Gastrocnemius medialis (tissue), 4 donors: Measurements from ENCODE around the gene COMTD1. TPM values are rescaled to one million over a fixed set of nuclear protein-coding genes. Genes with fewer than 3 reads are reported as not detected.
"Not testable (repeated sequence)": the region's sequence is repeated elsewhere in the genome, so short reads cannot be mapped to it uniquely, and the experiment has no call there.

Source experiments
- ATAC-seq, 2 donors: fragments of 150-250 bp; one replicate each; pipeline ENCODE4 v1.9.1; 2016
- DNase-seq, 2 donors: peaks; one replicate each; pipeline ENCODE4 v3.0.0-alpha.2; 2019
- H3K27ac ChIP-seq, 4 donors: fragments of 200-600 bp; sonication (generic); 1 replicate in 1 of 4; 2 replicates in 3 of 4; pipeline ENCODE4 v1.5.1; 2016 to 2018; ENCODE audit warnings: mild to moderate bottlenecking in 2 of 4, moderate library complexity in 1 of 4
- H3K27me3 ChIP-seq, 3 donors: fragments of 200-600 bp; sonication (generic) in 2 of 3; 1 replicate in 1 of 3; 2 replicates in 2 of 3; pipeline versions ENCODE4 v1.5.1 to v1.6.0; 2016 to 2019; ENCODE audit warnings: mild to moderate bottlenecking in 1 of 3, moderate library complexity in 1 of 3
- H3K36me3 ChIP-seq, 2 donors: fragments of 200-600 bp; sonication (generic) in 1 of 2; one replicate each; pipeline ENCODE4 v1.5.1; 2017 to 2018
- H3K4me1 ChIP-seq, 2 donors: fragments of 200-600 bp; sonication (generic) in 1 of 2; one replicate each; pipeline ENCODE4 v1.5.1; 2016 to 2017; ENCODE audit warnings: mild to moderate bottlenecking in 2 of 2
- H3K4me3 ChIP-seq, 4 donors: fragments of 200-600 bp; sonication (generic) in 3 of 4; 1 replicate in 1 of 4; 2 replicates in 3 of 4; pipeline ENCODE4 v1.5.1; 2016 to 2019; ENCODE audit warnings: mild to moderate bottlenecking in 2 of 4
- H3K9me3 ChIP-seq, 3 donors: fragments of 200-600 bp; sonication (generic) in 2 of 3; 1 replicate in 1 of 3; 2 replicates in 2 of 3; pipeline ENCODE4 v1.5.1; 2016 to 2019
- CTCF ChIP-seq, 5 experiments: fragments of 450-650 bp in 3 of 5; fragments of 200-600 bp in 2 of 5; sonication (generic) in 2 of 5; IDR thresholded peaks in 4 of 5; conservative IDR thresholded peaks in 1 of 5; 1 replicate in 4 of 5; 2 replicates in 1 of 5; pipeline ENCODE4 v1.5.1; 2016 to 2019; ENCODE audit warnings: antibody characterized with exemption in 5 of 5, mild to moderate bottlenecking in 3 of 5, moderate library complexity in 3 of 5
- POLR2A ChIP-seq, 2 donors: fragments of 450-650 bp; IDR thresholded peaks; one replicate each; pipeline ENCODE4 v1.6.1; 2017; ENCODE audit warnings: antibody characterized with exemption in 2 of 2, mild to moderate bottlenecking in 2 of 2, moderate library complexity in 2 of 2
- in situ Hi-C, 4 donors: fragments of 200-750 bp; cut with MboI; loops; one replicate each; pipeline versions ENCODE4 v1.15.0 to v1.8.0; 2017; ENCODE audit warnings: low sequenced_read_pairs in 4 of 4
- intact Hi-C: fragments of 100-400 bp; cut with DNase I; formaldehyde crosslinking; loops from one replicate; pipeline ENCODE4 v1.15.1; 2023; ENCODE audit warnings: low total_unique reads
- total RNA-seq, 4 donors: library from RNA; depleted of rRNA; stranded (reverse); fragments of >200 nt; gene quantifications; one replicate each; pipeline versions ENCODE4 v1.1.0 to v1.2.3, GENCODE V29; 2016

Gene COMTD1
- total RNA-seq, 4 donors from 2014 or later: 15.6 to 64.4 (median 34.9) TPM

GRCh38 chr10:75195035-75195763 lies 40.6 kb downstream of the COMTD1 start:
- Histone ChIP-seq H3K27ac (no peak overlapping the region), H3K36me3 (no peaks in the 10 kb centered on the region), H3K4me1 (no peaks in the 10 kb centered on the region), H3K4me3 (no peak overlapping the region), H3K9me3 (no peaks in the 10 kb centered on the region), H3K27me3 (no peaks in the 10 kb centered on the region)
- intact Hi-C loops (no loop called here), in situ Hi-C loops (no loop called here)
- no peak for ATAC-seq
- TF ChIP-seq POLR2A (IDR thresholded peaks at IDR 0.05) (no peak), CTCF (IDR thresholded peaks at IDR 0.05 in 4 of 5, conservative IDR thresholded peaks at IDR 0.05 in 1 of 5) (no peak)
- no peak for DNase-seq

DNA sequence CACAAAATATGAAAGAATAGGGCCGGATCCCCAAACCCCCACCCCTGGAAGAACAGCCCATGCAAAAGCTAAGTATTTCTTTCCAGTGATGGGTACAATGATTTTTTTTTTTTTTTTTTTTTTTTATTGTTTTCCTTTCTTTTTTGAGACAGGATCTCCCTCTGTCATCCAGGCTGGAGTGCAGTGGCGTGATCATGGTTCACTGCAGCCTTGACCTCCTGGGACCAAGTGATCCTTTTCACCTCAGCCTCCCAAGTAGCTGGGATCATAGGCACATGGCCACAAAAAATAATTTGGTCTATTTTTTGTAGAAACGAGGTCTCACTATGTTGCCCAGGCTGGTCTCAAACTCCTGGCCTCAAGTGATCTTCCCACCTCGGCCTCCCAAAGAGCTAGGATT lies 41.1 kb downstream of the COMTD1 start:
- H3K4me1 ChIP-seq, in situ Hi-C loops, H3K36me3 ChIP-seq, intact Hi-C loops, H3K4me3 ChIP-seq, H3K27me3 ChIP-seq, ATAC-seq, H3K27ac ChIP-seq, H3K9me3 ChIP-seq, DNase-seq: not testable (repeated sequence)

GRCh38 chr10:75191821-75192568 lies 43.8 kb downstream of the COMTD1 start:
- no peak for TF ChIP-seq POLR2A (IDR thresholded peaks at IDR 0.05)
- no peak for TF ChIP-seq CTCF (IDR thresholded peaks at IDR 0.05 in 4 of 5, conservative IDR thresholded peaks at IDR 0.05 in 1 of 5)
- Histone ChIP-seq H3K27me3 (no peaks in the 10 kb centered on the region), H3K9me3 (no peaks in the 10 kb centered on the region), H3K36me3 (no peaks in the 10 kb centered on the region), H3K27ac (peak overlapping the region; percentile 40 to 66 (median 44)), H3K4me1 (no peaks in the 10 kb centered on the region), H3K4me3 (no peak overlapping the region)
- peak; percentile 28 to 59 for DNase-seq
- ATAC-seq: peak; percentile 67 to 76
- intact Hi-C loops (no loop called here), in situ Hi-C loops (no loop called here)

DNA sequence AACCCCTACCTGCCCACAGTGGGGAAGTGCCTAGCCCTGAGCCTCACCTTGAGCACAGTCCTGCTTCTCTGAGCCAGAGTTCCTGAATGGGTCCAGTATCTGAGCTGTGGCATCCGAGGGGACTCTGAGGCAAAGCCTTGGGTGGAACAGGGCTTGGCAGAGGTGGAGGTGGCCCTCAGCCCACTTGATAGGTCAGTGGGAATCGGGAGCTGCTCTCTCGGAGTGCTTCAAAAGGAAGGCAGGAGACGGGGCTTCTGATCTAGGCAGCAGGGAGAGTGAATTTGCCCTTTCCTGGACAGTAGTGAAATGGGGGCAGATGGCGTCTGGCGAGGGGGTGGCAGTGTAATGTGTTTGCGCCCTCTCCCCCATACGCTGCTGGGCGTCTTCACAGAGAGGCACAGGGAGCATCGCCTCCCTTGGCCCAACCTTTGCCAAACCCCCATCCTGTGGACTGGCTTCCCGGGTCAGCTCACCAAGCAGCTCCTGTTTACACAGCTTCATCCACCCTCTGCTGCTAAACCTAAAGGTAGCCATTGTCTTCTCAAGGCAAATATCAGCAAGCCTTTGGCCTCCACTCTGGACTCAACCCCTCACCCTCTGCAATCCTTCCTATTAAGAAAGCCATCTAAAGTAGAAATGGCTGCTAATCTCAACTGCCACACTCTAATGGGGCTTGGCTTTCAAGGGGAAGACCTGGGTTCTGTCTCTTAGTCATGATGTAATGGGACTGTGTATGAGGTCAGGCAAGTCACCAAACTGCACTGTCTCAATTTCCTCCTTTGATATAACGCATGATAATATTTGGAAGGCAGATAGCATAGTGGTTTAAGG lies 46.3 kb downstream of the COMTD1 start:
- intact Hi-C loops: loop anchor here (2.0 kb wide), 1 partner anchor 45 kb away; the partner anchor contains the start of gene COMTD1
- ATAC-seq: no peak

GRCh38 chr10:75188522-75188921 lies 47.2 kb downstream of the COMTD1 start:
- not testable (repeated sequence) for H3K27ac ChIP-seq, DNase-seq, H3K36me3 ChIP-seq, H3K27me3 ChIP-seq, ATAC-seq, H3K4me1 ChIP-seq, H3K9me3 ChIP-seq, H3K4me3 ChIP-seq
- in situ Hi-C loops (loop anchor here in 1 of 4 donors (5.0 kb wide), 1 partner anchor 44 kb away; no protein-coding TSS in a partner anchor), intact Hi-C loops (loop anchor here (2.0 kb wide), 1 partner anchor 46 kb away; the partner anchor contains the start of gene COMTD1)

More for the DNA sequence above, 46.3 kb downstream of the COMTD1 start:
- H3K27ac ChIP-seq: no peak overlapping the region
- no peaks in the 10 kb centered on the region for H3K9me3 ChIP-seq
- no peak for DNase-seq
- H3K4me1 ChIP-seq: peaks cover 3 to 5% of the 10 kb centered on the region in 2 donors
- no peaks in the 10 kb centered on the region for H3K27me3 ChIP-seq
- H3K36me3 ChIP-seq: no peaks in the 10 kb centered on the region
- no peak overlapping the region for H3K4me3 ChIP-seq
- in situ Hi-C loops: loop anchor here in 1 of 4 donors (5.0 kb wide), 1 partner anchor 43 kb away; no protein-coding TSS in a partner anchor
- no peak for TF ChIP-seq CTCF (IDR thresholded peaks at IDR 0.05 in 4 of 5, conservative IDR thresholded peaks at IDR 0.05 in 1 of 5)
- no peak for TF ChIP-seq POLR2A (IDR thresholded peaks at IDR 0.05)
